HepG2 (cell line): ENCODE measurements around the gene HCK. TPM values are rescaled to one million over a fixed set of nuclear protein-coding genes. Genes with fewer than 3 reads are reported as not detected.

Experiments
- ATAC-seq: fragments of 200-7000 bp; cut with Tn5 transposase; 3 replicates; pipeline ENCODE4 v1.9.1; 2020; ENCODE audit warnings: mild to moderate bottlenecking, moderate library complexity
- BruUV-seq: library from RNA; stranded (reverse); fragments of 400-500 nt; replicated peaks from 2 replicates; lab custom pipeline; 2021; lab: Mats Ljungman, UMichigan
- CTCF ChIA-PET: fragments of 300-600 bp; formaldehyde crosslinking; extraction: SDS; loops from one replicate; lab custom pipeline; 2021; ENCODE audit warnings: low total read pairs, inconsistent platforms, low intra/inter-chr PET ratio; lab: Yijun Ruan, JAX
- POLR2A ChIA-PET: fragments of 350-600 bp; sonication (Branson Sonifier 250); formaldehyde crosslinking; loops from one replicate; lab custom pipeline; 2020; ENCODE audit warnings: antibody characterized with exemption, inconsistent platforms; lab: Yijun Ruan, JAX
- DNase-seq: peaks from one replicate; pipeline ENCODE4 v3.0.0-alpha.2; 2015; ENCODE audit warnings: low spot score
- FAIRE-seq: peaks from 3 replicates; lab custom pipeline; 2011; peaks lifted over from hg19 to GRCh38; lab: Jason Lieb, UNC
- H2AFZ ChIP-seq: one replicate; pipeline ENCODE4 v1.6.1; 2011; ENCODE audit warnings: low read length, inconsistent platforms
- H3K27ac ChIP-seq: fragments of 300-600 bp; 3 replicates; pipeline ENCODE4 v1.8.0; 2011; ENCODE audit warnings: mixed run types, mild to moderate bottlenecking, mixed read lengths, low read length, inconsistent platforms; ENCODE audit not compliant: insufficient read depth; ENCODE audit errors: extremely low read length
- H3K27me3 ChIP-seq, 2 experiments: fragments of 200-600 bp in 1 of 2; 2 replicates in 1 of 2; 3 replicates in 1 of 2; pipeline versions ENCODE4 v1.6.0 to v1.8.0; 2011; ENCODE audit warnings: low read length in 2 of 2, mild to moderate bottlenecking in 2 of 2, moderate library complexity in 2 of 2, inconsistent platforms in 1 of 2; ENCODE audit not compliant: insufficient read depth in 2 of 2, control insufficient read depth in 1 of 2
- H3K36me3 ChIP-seq, 2 experiments: fragments of 200-600 bp in 1 of 2; replicated peaks in 1 of 2; 2 replicates in 1 of 2; 3 replicates in 1 of 2; pipeline versions ENCODE4 v1.5.1 to v1.8.0; 2011; ENCODE audit warnings: low read length in 2 of 2, inconsistent platforms in 1 of 2; ENCODE audit not compliant: insufficient read depth in 2 of 2, control insufficient read depth in 1 of 2
- H3K4me1 ChIP-seq: 2 replicates; pipeline ENCODE4 v1.5.1; 2012; ENCODE audit warnings: low read length, inconsistent platforms; ENCODE audit not compliant: insufficient read depth
- H3K4me2 ChIP-seq: 2 replicates; pipeline ENCODE4 v1.6.0; 2011; ENCODE audit warnings: low read depth, low read length, inconsistent platforms
- H3K4me3 ChIP-seq, 3 experiments: fragments of 200-600 bp in 1 of 3; sonication (generic), shearing (Covaris generic) in 1 of 3; replicated peaks in 1 of 3; 2 replicates each; pipeline ENCODE4 v1.5.1; 2011 to 2016; ENCODE audit warnings: low read length in 3 of 3, inconsistent platforms in 2 of 3, low read depth in 2 of 3, mild to moderate bottlenecking in 2 of 3, control low read depth in 1 of 3, mixed read lengths in 1 of 3; ENCODE audit not compliant: insufficient read depth in 1 of 3
- H3K79me2 ChIP-seq: one replicate; pipeline ENCODE4 v1.6.1; 2011; ENCODE audit warnings: low read length, inconsistent platforms; ENCODE audit not compliant: insufficient read depth
- H3K9ac ChIP-seq: 2 replicates; pipeline ENCODE4 v1.6.0; 2011; ENCODE audit warnings: mild to moderate bottlenecking, low read depth, low read length, inconsistent platforms; ENCODE audit not compliant: insufficient read depth
- H3K9me3 ChIP-seq: 2 replicates; pipeline ENCODE4 v1.5.1; 2012; ENCODE audit warnings: mild to moderate bottlenecking, low read length
- H4K20me1 ChIP-seq: 2 replicates; pipeline ENCODE4 v1.6.0; 2011; ENCODE audit warnings: inconsistent platforms, mild to moderate bottlenecking, low read length, moderate library complexity; ENCODE audit not compliant: insufficient read depth
- BORCS8-MEF2B ChIP-seq: sonication (generic); formaldehyde crosslinking; IDR thresholded peaks from 2 replicates; pipeline ENCODE4 v1.8.0; 2022; ENCODE audit warnings: mild to moderate bottlenecking, missing genetic modification reagents
- CENPBD1 ChIP-seq: sonication (generic); formaldehyde crosslinking; IDR thresholded peaks from 2 replicates; pipeline ENCODE4 v1.8.0; 2022; ENCODE audit warnings: missing genetic modification reagents, low read depth, mild to moderate bottlenecking, borderline replicate concordance
- CENPT ChIP-seq: sonication (generic); formaldehyde crosslinking; IDR thresholded peaks from 2 replicates; pipeline ENCODE4 v1.8.0; 2022; ENCODE audit warnings: low read depth, mild to moderate bottlenecking, moderate library complexity, missing genetic modification reagents
- DNMT3B ChIP-seq: conservative IDR thresholded peaks from 2 replicates; pipeline ENCODE4 v1.6.1; 2016; ENCODE audit warnings: missing biosample characterization, control low read depth
- ETV5 ChIP-seq: IDR thresholded peaks from 2 replicates; pipeline ENCODE4 v1.6.1; 2018; ENCODE audit warnings: missing biosample characterization, missing genetic modification reagents, inconsistent platforms, borderline replicate concordance
- KIAA2018 ChIP-seq: sonication (generic); formaldehyde crosslinking; IDR thresholded peaks from 2 replicates; pipeline ENCODE4 v1.5.0; 2020; ENCODE audit warnings: mild to moderate bottlenecking, missing genetic modification reagents, borderline replicate concordance
- MLX ChIP-seq: IDR thresholded peaks from 2 replicates; pipeline ENCODE4 v1.6.1; 2016
- MTA1 ChIP-seq: sonication (generic); formaldehyde crosslinking; IDR thresholded peaks from 2 replicates; pipeline ENCODE4 v1.4.0; 2020; ENCODE audit warnings: missing genetic modification reagents, mild to moderate bottlenecking, borderline replicate concordance
- RARG ChIP-seq: sonication (generic); formaldehyde crosslinking; IDR thresholded peaks from 2 replicates; pipeline ENCODE4 v1.4.0; 2020; ENCODE audit warnings: low read depth, mild to moderate bottlenecking, missing genetic modification reagents
- RCOR2 ChIP-seq: IDR thresholded peaks from 2 replicates; pipeline ENCODE4 v1.6.1; 2016; ENCODE audit warnings: missing biosample characterization, missing genetic modification reagents
- ZBTB7A ChIP-seq: sonication (generic); formaldehyde crosslinking; IDR thresholded peaks from 2 replicates; pipeline ENCODE4 v1.8.0; 2022; ENCODE audit warnings: mild to moderate bottlenecking, missing genetic modification reagents
- ZNF382 ChIP-seq: sonication (generic); formaldehyde crosslinking; IDR thresholded peaks from 2 replicates; pipeline ENCODE4 v1.5.0; 2020; ENCODE audit warnings: missing genetic modification reagents, mild to moderate bottlenecking, borderline replicate concordance
- ZNF451 ChIP-seq: sonication (generic); formaldehyde crosslinking; IDR thresholded peaks from 2 replicates; pipeline ENCODE4 v1.5.0; 2020; ENCODE audit warnings: mild to moderate bottlenecking, missing genetic modification reagents
- ZNF615 ChIP-seq: sonication (generic); formaldehyde crosslinking; IDR thresholded peaks from 2 replicates; pipeline ENCODE4 v1.5.0; 2020; ENCODE audit warnings: mild to moderate bottlenecking, missing genetic modification reagents, borderline replicate concordance
- ZNF629 ChIP-seq: sonication (generic); formaldehyde crosslinking; conservative IDR thresholded peaks from 2 replicates; pipeline ENCODE4 v1.5.0; 2020; ENCODE audit warnings: missing genetic modification reagents
- WGBS: methylation state at CpG from one replicate; pipeline ENCODE4 v1.1.6; 2017; ENCODE audit warnings: low lambda C conversion rate; 5-methylcytosine and 5-hydroxymethylcytosine counted together
- in situ Hi-C: cut with HindIII; loops from 2 replicates; pipeline ENCODE4 v1.10.0; 2017; ENCODE audit warnings: low pct_unique_long_range_greater_than_20kb; ENCODE audit not compliant: extremely low pct_ligation_motif_present
- intact Hi-C: fragments of 100-400 bp; cut with micrococcal nuclease; formaldehyde crosslinking; loops from one replicate; pipeline ENCODE4 v1.10.0; 2022; ENCODE audit not compliant: unreplicated experiment
- polyA plus RNA-seq, 8 experiments: library from polyadenylated mRNA; depleted of rRNA in 3 of 8; stranded (reverse) in 7 of 8; unstranded in 1 of 8; fragments of >200 nt; fragmentation: Illumina TruSeq in 4 of 8; extraction: Trizol in 4 of 8; gene quantifications; 2 replicates each; pipeline versions ENCODE4 v1.2.1 to v1.2.3, GENCODE V29; 2011 to 2016; ENCODE audit warnings: low read depth in 4 of 8, missing spikeins in 1 of 8, mixed read lengths in 1 of 8; ENCODE audit not compliant: insufficient read depth in 1 of 8
- total RNA-seq, 5 experiments: library from RNA; depleted of rRNA; stranded (reverse); fragments of >200 nt; fragmentation: Illumina TruSeq; extraction: Trizol; gene quantifications; 2 replicates each; pipeline ENCODE4 v1.2.3, GENCODE V29; 2016; ENCODE audit warnings: low read depth in 1 of 5

HCK gene
- total and polyA plus RNA-seq, 2 of the 13 experiments (the other 11 are each of a cell fraction or from before 2014, with no cell fraction given) = 0.04 TPM; not detected in 1

- Histone ChIP-seq H3K27ac (peak overlapping the region; percentile 98), H3K9me3 (no peaks in the 10 kb centered on the region), H3K4me2 (peak overlapping the region; percentile 84), H3K36me3 (no peaks in the 10 kb centered on the region; a peak in 1 of 5 replicates), H3K4me3 (peak overlapping the region in 2 of 3 experiments; percentile 84 to 95; a peak in 3 of 6 replicates), H4K20me1 (peaks cover 17% of the 10 kb centered on the region), H3K27me3 (peaks cover 0 to 30% of the 10 kb centered on the region in 2 experiments; a peak in 4 of 5 replicates), H3K4me1 (peaks cover 40% of the 10 kb centered on the region), H3K9ac (peak overlapping the region; percentile 99; the same call in 1 of the 2 replicates), H2AFZ (peak overlapping the region; percentile 100), H3K79me2 (peaks cover 43% of the 10 kb centered on the region)
- ChIA-PET CTCF (no interaction called here), POLR2A (interaction anchor here (0.9 to 1.9 kb wide), 6 partner anchors 9 to 229 kb away, joined by 4 to 7 read pairs (median 6); partner anchors contain the start of gene PDRG1)
- intact Hi-C loops = no loop called here
- 54% methylated on average over 5 of the region's 5 CpGs for WGBS
- in situ Hi-C loops = no loop called here
- BruUV-seq = no TSS peak
- no peak for ATAC-seq
- no peak for FAIRE-seq
- no peak for DNase-seq
- TF ChIP-seq MLX (CRISPR knock-in tag) (0 out of 2 replicates have a peak, but pooled peaks have one; percentile 4), ZNF615 (CRISPR knock-in tag) (0 out of 2 replicates have a peak, but pooled peaks have one; percentile 45), ZBTB7A (CRISPR knock-in tag) (no peak), ZNF382 (no peak), ZNF629 (CRISPR knock-in tag) (peak; percentile 82), ZNF451 (CRISPR knock-in tag) (no peak; the same call in 1 of the 2 replicates), KIAA2018 (CRISPR knock-in tag) (no peak), DNMT3B (CRISPR knock-in tag) (no peak), MTA1 (no peak), CENPBD1 (CRISPR knock-in tag) (no peak), RARG (CRISPR knock-in tag) (no peak), CENPT (CRISPR knock-in tag) (no peak), RCOR2 (CRISPR knock-in tag) (peak; percentile 87), ETV5 (CRISPR knock-in tag) (no peak), BORCS8-MEF2B (CRISPR knock-in tag) (no peak)
Observed at GRCh38 chr20:32108814-32109391, 56.9 kb downstream of the HCK start.
